ENCODE results near the gene HYAL1. TPM values are rescaled to one million over a fixed set of nuclear protein-coding genes. Genes with fewer than 3 reads are reported as not detected.
A peak's percentile ranks its signal among the peaks of the same experiment; 100 is the strongest.

Gene HYAL1
- total and polyA plus RNA-seq, 4 donors, result 1.6 to 51.2 (median 26.2) TPM

DNA sequence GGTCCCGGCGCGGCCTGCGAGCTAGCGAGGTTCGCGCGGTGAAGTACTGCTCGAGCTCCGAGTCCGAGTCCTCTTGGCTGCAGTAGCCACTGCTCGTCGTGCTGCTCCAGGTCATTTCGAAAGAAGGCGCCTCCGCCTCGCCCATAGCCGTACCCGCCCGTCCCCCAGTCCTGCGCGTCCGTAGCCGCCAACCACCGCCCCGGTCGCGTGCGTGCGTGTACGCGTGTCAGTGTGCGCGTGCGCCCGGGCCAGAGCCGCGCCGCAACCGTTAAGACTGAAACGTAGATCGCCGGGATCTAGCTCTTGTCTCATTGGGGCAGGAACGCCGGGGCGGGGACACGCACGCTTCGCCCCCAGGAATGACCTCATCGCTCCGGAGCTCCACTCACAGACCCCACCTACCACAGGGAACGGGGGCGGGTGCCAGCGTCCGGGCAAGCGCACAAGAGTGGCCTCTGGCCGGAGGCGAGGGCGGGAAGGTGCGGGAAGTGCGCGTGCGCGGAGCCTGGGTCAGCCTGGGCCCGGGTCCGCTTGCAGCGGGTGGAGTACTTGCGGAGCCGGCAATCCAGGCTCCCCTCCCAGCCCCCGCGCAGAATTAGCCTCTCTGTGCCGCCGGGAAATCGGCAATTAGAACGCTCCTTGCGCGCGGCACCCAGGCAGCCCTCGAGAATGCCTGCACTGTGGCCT lies 33.9 kb upstream of the HYAL1 start:
- Histone ChIP-seq H3K27me3 (ENCODE audit: control insufficient read depth in 3 of 3, insufficient read depth in 3 of 3, low read length in 2 of 3) (peaks cover 0 to 5% (median 0%) of the 10 kb centered on the region in 3 donors), H3K4me1 (ENCODE audit: control insufficient read depth in 5 of 5, insufficient read depth in 5 of 5, low read length in 5 of 5) (peaks cover 10 to 58% (median 21%) of the 10 kb centered on the region in 5 donors), H3K36me3 (ENCODE audit: control insufficient read depth in 4 of 4, insufficient read depth in 4 of 4, low read length in 4 of 4) (peaks cover 0 to 7% (median 2%) of the 10 kb centered on the region in 4 donors), H3K9ac (ENCODE audit: insufficient read depth in 1 of 2, low read length in 2 of 2) (peak overlapping the region; percentile 63 to 89), H3K4me3 (peak overlapping the region; percentile 90), H3K27ac (ENCODE audit: low read depth in 1 of 2, low read length in 1 of 2) (peak overlapping the region; percentile 89 to 96), H3K9me3 (ENCODE audit: control insufficient read depth in 4 of 4, insufficient read depth in 3 of 4, low read length in 3 of 4) (no peaks in the 10 kb centered on the region)
- ATAC-seq (ENCODE audit: insufficient read depth, low FRiP score) (peak; percentile 84), DNase-seq (peak; percentile 99)
- TF ChIP-seq, protein P1, sequence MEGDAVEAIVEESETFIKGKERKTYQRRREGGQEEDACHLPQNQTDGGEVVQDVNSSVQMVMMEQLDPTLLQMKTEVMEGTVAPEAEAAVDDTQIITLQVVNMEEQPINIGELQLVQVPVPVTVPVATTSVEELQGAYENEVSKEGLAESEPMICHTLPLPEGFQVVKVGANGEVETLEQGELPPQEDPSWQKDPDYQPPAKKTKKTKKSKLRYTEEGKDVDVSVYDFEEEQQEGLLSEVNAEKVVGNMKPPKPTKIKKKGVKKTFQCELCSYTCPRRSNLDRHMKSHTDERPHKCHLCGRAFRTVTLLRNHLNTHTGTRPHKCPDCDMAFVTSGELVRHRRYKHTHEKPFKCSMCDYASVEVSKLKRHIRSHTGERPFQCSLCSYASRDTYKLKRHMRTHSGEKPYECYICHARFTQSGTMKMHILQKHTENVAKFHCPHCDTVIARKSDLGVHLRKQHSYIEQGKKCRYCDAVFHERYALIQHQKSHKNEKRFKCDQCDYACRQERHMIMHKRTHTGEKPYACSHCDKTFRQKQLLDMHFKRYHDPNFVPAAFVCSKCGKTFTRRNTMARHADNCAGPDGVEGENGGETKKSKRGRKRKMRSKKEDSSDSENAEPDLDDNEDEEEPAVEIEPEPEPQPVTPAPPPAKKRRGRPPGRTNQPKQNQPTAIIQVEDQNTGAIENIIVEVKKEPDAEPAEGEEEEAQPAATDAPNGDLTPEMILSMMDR (IDR thresholded peaks at IDR 0.05; ENCODE audit: control extremely low read depth, extremely low read depth), result no peak
- 0% methylated on average over 77 to 79 of the region's 79 CpGs for WGBS, 2 donors

DNA sequence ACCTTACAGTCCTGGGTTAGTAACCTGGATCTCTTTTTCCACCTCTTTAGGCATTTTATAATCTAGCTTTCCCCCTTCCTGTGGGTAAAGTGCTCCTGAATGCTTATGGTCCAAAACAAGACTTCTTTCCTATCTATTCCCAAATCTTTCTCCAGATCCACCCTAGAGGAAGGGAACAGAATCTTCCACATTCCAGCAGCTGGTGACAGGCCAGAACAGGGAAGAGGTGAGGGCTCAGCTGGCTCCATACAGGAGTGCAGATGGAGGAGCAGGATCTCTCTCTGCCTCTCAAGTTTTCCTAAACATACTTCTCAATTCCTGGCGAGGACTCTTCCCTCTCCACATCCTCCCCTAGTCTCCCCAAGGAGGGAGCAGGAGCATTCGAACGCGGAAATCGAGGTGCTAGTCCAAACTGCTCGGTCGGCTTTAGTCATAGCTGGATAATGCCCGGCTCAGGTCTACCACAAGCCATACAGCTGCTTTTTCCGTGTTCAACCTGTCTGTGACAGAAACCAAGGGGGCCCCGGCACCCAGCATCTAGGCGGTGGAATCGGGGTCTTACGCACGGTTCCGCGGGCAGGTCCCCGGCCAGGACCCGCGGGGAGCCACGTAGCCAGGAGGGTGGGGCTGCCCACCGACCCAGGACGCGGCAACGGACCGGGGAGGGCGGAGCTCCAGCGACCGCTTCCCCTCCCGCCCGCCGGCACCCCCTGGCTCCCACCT lies 33.2 kb upstream of the HYAL1 start:
- ATAC-seq (ENCODE audit: insufficient read depth, low FRiP score), result peak; percentile 10
- peaks cover 4 to 13% (median 9%) of the 10 kb centered on the region in 4 donors for H3K36me3 ChIP-seq (ENCODE audit: control insufficient read depth in 4 of 4, insufficient read depth in 4 of 4, low read length in 4 of 4)
- no peaks in the 10 kb centered on the region for H3K9me3 ChIP-seq (ENCODE audit: control insufficient read depth in 4 of 4, insufficient read depth in 3 of 4, low read length in 3 of 4)
- WGBS, 2 donors, result 1 to 3% methylated on average over 26 to 31 of the region's 31 CpGs
- H3K27ac ChIP-seq (ENCODE audit: low read depth in 1 of 2, low read length in 1 of 2), result peak overlapping the region; percentile 89 to 96
- H3K9ac ChIP-seq (ENCODE audit: insufficient read depth in 1 of 2, low read length in 2 of 2), result peak overlapping the region; percentile 63 to 89
- peaks cover 10 to 53% (median 20%) of the 10 kb centered on the region in 5 donors for H3K4me1 ChIP-seq (ENCODE audit: control insufficient read depth in 5 of 5, insufficient read depth in 5 of 5, low read length in 5 of 5)
- DNase-seq, result no peak
- TF ChIP-seq, protein P1 (IDR thresholded peaks at IDR 0.05; ENCODE audit: control extremely low read depth, extremely low read depth), result no peak
- H3K4me3 ChIP-seq, result peak overlapping the region; percentile 90
- peaks cover 0 to 5% (median 0%) of the 10 kb centered on the region in 3 donors for H3K27me3 ChIP-seq (ENCODE audit: control insufficient read depth in 3 of 3, insufficient read depth in 3 of 3, low read length in 2 of 3)

DNA sequence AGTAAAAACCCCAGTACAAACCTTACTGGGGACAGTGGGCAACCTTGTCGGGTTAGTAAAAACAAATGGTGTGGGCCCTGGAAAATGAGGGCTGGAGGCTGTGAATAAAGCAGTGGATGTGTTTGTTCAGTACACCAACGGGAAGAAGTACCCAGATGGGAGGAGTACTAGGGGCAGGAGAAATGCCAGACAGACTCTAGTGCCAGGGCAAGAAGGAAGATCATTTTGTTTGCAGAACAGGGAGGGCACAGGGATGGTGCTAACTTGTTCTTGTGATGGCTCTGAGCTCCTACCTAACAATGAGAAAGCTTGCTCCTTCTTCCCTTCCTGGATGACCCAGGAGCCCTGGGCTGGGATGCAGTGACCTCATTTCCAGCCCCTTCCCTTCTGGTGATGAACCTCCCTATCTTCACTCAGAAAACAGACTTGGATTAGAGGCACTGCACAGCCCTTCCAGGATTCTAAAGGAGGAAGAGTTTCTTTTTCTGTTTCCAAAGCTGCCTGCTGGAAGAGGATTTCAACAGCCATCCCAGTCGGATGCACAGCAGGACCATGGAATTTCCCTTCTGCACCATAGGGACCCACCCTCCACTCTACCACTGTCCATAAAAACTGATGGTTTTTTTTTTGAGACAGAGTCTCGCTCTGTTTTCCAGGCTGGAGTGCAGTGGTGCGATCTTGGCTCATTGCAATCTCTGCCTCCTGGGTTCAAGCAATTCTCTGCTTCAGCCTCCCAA lies 31.1 kb upstream of the HYAL1 start:
- ATAC-seq (ENCODE audit: insufficient read depth, low FRiP score), result no peak
- 52 to 63% methylated on average over 5 of the region's 5 CpGs for WGBS, 2 donors
- DNase-seq, result no peak

More for the DNA sequence above, 31.1 kb upstream of the HYAL1 start:
- H3K27me3 ChIP-seq (ENCODE audit: control insufficient read depth in 3 of 3, insufficient read depth in 3 of 3, low read length in 2 of 3), result no peaks in the 10 kb centered on the region
- H3K4me1 ChIP-seq (ENCODE audit: control insufficient read depth in 5 of 5, insufficient read depth in 5 of 5, low read length in 5 of 5), result peaks cover 10 to 32% (median 15%) of the 10 kb centered on the region in 5 donors
- H3K36me3 ChIP-seq (ENCODE audit: control insufficient read depth in 4 of 4, insufficient read depth in 4 of 4, low read length in 4 of 4), result peaks cover 24 to 33% (median 30%) of the 10 kb centered on the region in 4 donors
- H3K9me3 ChIP-seq (ENCODE audit: control insufficient read depth in 4 of 4, insufficient read depth in 3 of 4, low read length in 3 of 4), result no peaks in the 10 kb centered on the region
- peak overlapping the region; percentile 86 to 89 for H3K27ac ChIP-seq (ENCODE audit: low read depth in 1 of 2, low read length in 1 of 2)
- TF ChIP-seq, protein P1 (IDR thresholded peaks at IDR 0.05; ENCODE audit: control extremely low read depth, extremely low read depth), result no peak
- H3K4me3 ChIP-seq, result no peak overlapping the region
- H3K9ac ChIP-seq (ENCODE audit: insufficient read depth in 1 of 2, low read length in 2 of 2), result peak overlapping the region in 1 of 2 donors; percentile 26
